Mucosa of rectum (tissue), 2 donors: ENCODE data around the gene GRIA1.

Experiments used
- H3K27ac ChIP-seq, 2 donors: one replicate each; pipeline ENCODE4 v1.7.0; 2013; ENCODE audit warnings: inconsistent platforms in 2 of 2, low read depth in 2 of 2, low read length in 2 of 2
- H3K27me3 ChIP-seq, 2 donors: one replicate each; pipeline ENCODE4 v1.7.0; 2013; ENCODE audit warnings: low read length in 2 of 2; ENCODE audit not compliant: control insufficient read depth in 2 of 2, insufficient read depth in 2 of 2
- H3K36me3 ChIP-seq, 2 donors: one replicate each; pipeline ENCODE4 v1.7.0; 2013; ENCODE audit warnings: low read length in 2 of 2; ENCODE audit not compliant: control insufficient read depth in 2 of 2, insufficient read depth in 2 of 2
- H3K4me1 ChIP-seq, 2 donors: one replicate each; pipeline ENCODE4 v1.7.0; 2013; ENCODE audit warnings: low read length in 2 of 2, mild to moderate bottlenecking in 1 of 2; ENCODE audit not compliant: control insufficient read depth in 2 of 2, insufficient read depth in 2 of 2
- H3K4me3 ChIP-seq, 2 donors: one replicate each; pipeline ENCODE4 v1.7.0; 2013; ENCODE audit warnings: low read length in 2 of 2
- H3K9ac ChIP-seq, 2 donors: one replicate each; pipeline ENCODE4 v1.7.0; 2013; ENCODE audit warnings: low read length in 2 of 2, low read depth in 1 of 2, mild to moderate bottlenecking in 1 of 2
- H3K9me3 ChIP-seq, 2 donors: one replicate each; pipeline ENCODE4 v1.7.0; 2013; ENCODE audit warnings: low read length in 2 of 2; ENCODE audit not compliant: control insufficient read depth in 2 of 2
- donor health status: healthy.
- donor health status: Normal muscosa, but diverticular disease.

Gene GRIA1

GRCh38 chr5:153797484-153797883 is 307.0 kb downstream of the GRIA1 start:
- H3K27me3 ChIP-seq = no peaks in the 10 kb centered on the region
- H3K4me1 ChIP-seq = no peaks in the 10 kb centered on the region
- no peaks in the 10 kb centered on the region for H3K9me3 ChIP-seq
- H3K36me3 ChIP-seq = no peaks in the 10 kb centered on the region
- no peak overlapping the region for H3K27ac ChIP-seq
- no peak overlapping the region for H3K9ac ChIP-seq
- no peak overlapping the region for H3K4me3 ChIP-seq

- Histone ChIP-seq H3K9me3 (no peaks in the 10 kb centered on the region), H3K4me3 (no peak overlapping the region), H3K36me3 (no peaks in the 10 kb centered on the region), H3K27me3 (no peaks in the 10 kb centered on the region), H3K9ac (no peak overlapping the region), H3K4me1 (no peaks in the 10 kb centered on the region), H3K27ac (no peak overlapping the region)
These were observed 308.4 kb downstream of the GRIA1 start for GRCh38 chr5:153798830-153799229.

GRCh38 chr5:153799466-153799865 is 309.0 kb downstream of the GRIA1 start:
- Histone ChIP-seq H3K9ac (no peak overlapping the region), H3K27ac (no peak overlapping the region), H3K27me3 (no peaks in the 10 kb centered on the region), H3K4me1 (no peaks in the 10 kb centered on the region), H3K9me3 (no peaks in the 10 kb centered on the region), H3K36me3 (no peaks in the 10 kb centered on the region), H3K4me3 (no peak overlapping the region)

- no peaks in the 10 kb centered on the region for H3K36me3 ChIP-seq
- no peak overlapping the region for H3K4me3 ChIP-seq
- H3K4me1 ChIP-seq = no peaks in the 10 kb centered on the region
- no peaks in the 10 kb centered on the region for H3K27me3 ChIP-seq
- H3K9ac ChIP-seq = no peak overlapping the region
- H3K27ac ChIP-seq = no peak overlapping the region
- no peaks in the 10 kb centered on the region for H3K9me3 ChIP-seq
These were observed 311.8 kb downstream of the GRIA1 start for GRCh38 chr5:153802050-153802821.

- H3K9me3 ChIP-seq = no peaks in the 10 kb centered on the region
- H3K27me3 ChIP-seq = no peaks in the 10 kb centered on the region
- no peak overlapping the region for H3K9ac ChIP-seq
- no peaks in the 10 kb centered on the region for H3K4me1 ChIP-seq
- H3K27ac ChIP-seq = no peak overlapping the region
- no peak overlapping the region for H3K4me3 ChIP-seq
- no peaks in the 10 kb centered on the region for H3K36me3 ChIP-seq
These were observed 317.3 kb downstream of the GRIA1 start for GRCh38 chr5:153807801-153808200.

- H3K4me3 ChIP-seq = no peak overlapping the region
- no peaks in the 10 kb centered on the region for H3K9me3 ChIP-seq
- H3K4me1 ChIP-seq = no peaks in the 10 kb centered on the region
- H3K27ac ChIP-seq = no peak overlapping the region
- no peaks in the 10 kb centered on the region for H3K27me3 ChIP-seq
- H3K36me3 ChIP-seq = no peaks in the 10 kb centered on the region
- no peak overlapping the region for H3K9ac ChIP-seq
These were observed 318.7 kb downstream of the GRIA1 start for GRCh38 chr5:153809166-153809565.

GRCh38 chr5:153813901-153814300 is 323.4 kb downstream of the GRIA1 start:
- H3K9me3 ChIP-seq = no peaks in the 10 kb centered on the region
- H3K4me3 ChIP-seq = no peak overlapping the region
- H3K9ac ChIP-seq = no peak overlapping the region
- H3K4me1 ChIP-seq = no peaks in the 10 kb centered on the region
- no peak overlapping the region for H3K27ac ChIP-seq
- H3K27me3 ChIP-seq = no peaks in the 10 kb centered on the region
- H3K36me3 ChIP-seq = no peaks in the 10 kb centered on the region

GRCh38 chr5:153816870-153817269 is 326.4 kb downstream of the GRIA1 start:
- H3K9ac ChIP-seq = no peak overlapping the region
- H3K4me3 ChIP-seq = no peak overlapping the region
- H3K4me1 ChIP-seq = no peaks in the 10 kb centered on the region
- no peaks in the 10 kb centered on the region for H3K36me3 ChIP-seq
- no peaks in the 10 kb centered on the region for H3K27me3 ChIP-seq
- no peaks in the 10 kb centered on the region for H3K9me3 ChIP-seq
- H3K27ac ChIP-seq = no peak overlapping the region

- Histone ChIP-seq H3K27me3 (no peaks in the 10 kb centered on the region), H3K4me3 (no peak overlapping the region), H3K9ac (no peak overlapping the region), H3K4me1 (no peaks in the 10 kb centered on the region), H3K27ac (no peak overlapping the region), H3K9me3 (no peaks in the 10 kb centered on the region), H3K36me3 (no peaks in the 10 kb centered on the region)
These were observed 328.2 kb downstream of the GRIA1 start for GRCh38 chr5:153818626-153819025.

- Histone ChIP-seq H3K36me3 (no peaks in the 10 kb centered on the region), H3K4me3 (no peak overlapping the region), H3K9ac (no peak overlapping the region), H3K27ac (no peak overlapping the region), H3K4me1 (no peaks in the 10 kb centered on the region), H3K9me3 (no peaks in the 10 kb centered on the region), H3K27me3 (no peaks in the 10 kb centered on the region)
These were observed 332.6 kb downstream of the GRIA1 start for GRCh38 chr5:153823036-153823435.
